Measurements from ENCODE around the gene RASSF7. TPM values are rescaled to one million over a fixed set of nuclear protein-coding genes. Genes with fewer than 3 reads are reported as not detected.
"Not testable (repeated sequence)": the region's sequence is repeated elsewhere in the genome, so short reads cannot be mapped to it uniquely, and the experiment has no call there.

The RASSF7 gene
- total RNA-seq, 2 donors from 2014 or later, result 8.5 to 13.0 TPM

DNA sequence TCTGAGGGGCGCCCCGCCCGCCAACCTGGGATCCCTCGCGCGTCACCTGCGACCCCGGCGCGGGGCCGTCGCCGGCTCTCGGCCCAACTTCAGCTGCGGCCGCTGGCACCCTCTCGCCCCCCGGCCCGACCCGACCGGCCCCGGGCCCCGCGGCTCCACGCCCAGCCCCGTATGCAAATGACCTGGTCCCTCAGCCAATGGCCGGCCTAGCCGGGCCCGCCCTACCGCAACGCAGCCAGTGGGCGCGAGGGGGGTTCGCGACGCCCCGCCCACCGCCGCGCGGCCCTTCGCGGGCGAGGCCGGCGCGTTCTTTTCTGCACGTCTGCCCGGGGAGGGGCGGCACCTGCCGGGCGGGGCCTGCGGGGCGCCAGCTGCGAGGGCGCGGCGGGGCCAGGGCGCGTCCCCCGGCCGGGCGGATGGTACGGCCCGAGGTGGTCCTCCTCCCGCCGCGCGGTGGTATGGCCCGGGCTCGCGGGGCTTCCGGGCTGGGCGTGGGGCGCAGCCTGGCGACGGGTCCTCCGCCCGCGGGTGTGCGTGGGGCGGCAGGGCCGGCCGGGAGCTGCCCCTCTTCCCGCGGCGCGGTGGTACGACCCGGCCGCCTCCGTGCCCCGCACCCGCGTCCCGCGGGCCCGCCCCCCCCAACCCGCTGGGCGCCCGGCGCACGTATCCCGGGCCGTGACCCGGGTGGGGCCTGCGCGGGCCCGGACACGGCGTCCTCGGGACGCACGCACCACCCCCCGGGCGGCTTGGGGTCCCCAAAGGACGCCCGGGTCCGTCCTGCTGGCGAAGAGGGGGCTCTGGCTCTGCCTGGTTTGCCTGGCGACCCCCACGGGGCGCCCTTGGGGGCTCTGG lies 7.8 kb downstream of the RASSF7 start:
- Histone ChIP-seq H3K27ac (peak overlapping the region; percentile 93 to 94), H3K27me3 (no peaks in the 10 kb centered on the region), H3K4me1 (peaks cover 0 to 24% of the 10 kb centered on the region in 2 donors), H3K4me3 (peak overlapping the region; percentile 60 to 74), H3K36me3 (no peaks in the 10 kb centered on the region), H3K9me3 (no peaks in the 10 kb centered on the region)
- TF ChIP-seq, protein P1, sequence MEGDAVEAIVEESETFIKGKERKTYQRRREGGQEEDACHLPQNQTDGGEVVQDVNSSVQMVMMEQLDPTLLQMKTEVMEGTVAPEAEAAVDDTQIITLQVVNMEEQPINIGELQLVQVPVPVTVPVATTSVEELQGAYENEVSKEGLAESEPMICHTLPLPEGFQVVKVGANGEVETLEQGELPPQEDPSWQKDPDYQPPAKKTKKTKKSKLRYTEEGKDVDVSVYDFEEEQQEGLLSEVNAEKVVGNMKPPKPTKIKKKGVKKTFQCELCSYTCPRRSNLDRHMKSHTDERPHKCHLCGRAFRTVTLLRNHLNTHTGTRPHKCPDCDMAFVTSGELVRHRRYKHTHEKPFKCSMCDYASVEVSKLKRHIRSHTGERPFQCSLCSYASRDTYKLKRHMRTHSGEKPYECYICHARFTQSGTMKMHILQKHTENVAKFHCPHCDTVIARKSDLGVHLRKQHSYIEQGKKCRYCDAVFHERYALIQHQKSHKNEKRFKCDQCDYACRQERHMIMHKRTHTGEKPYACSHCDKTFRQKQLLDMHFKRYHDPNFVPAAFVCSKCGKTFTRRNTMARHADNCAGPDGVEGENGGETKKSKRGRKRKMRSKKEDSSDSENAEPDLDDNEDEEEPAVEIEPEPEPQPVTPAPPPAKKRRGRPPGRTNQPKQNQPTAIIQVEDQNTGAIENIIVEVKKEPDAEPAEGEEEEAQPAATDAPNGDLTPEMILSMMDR (IDR thresholded peaks at IDR 0.05), result no peak
- peak; percentile 96 for DNase-seq (ENCODE audit: low spot score)

DNA sequence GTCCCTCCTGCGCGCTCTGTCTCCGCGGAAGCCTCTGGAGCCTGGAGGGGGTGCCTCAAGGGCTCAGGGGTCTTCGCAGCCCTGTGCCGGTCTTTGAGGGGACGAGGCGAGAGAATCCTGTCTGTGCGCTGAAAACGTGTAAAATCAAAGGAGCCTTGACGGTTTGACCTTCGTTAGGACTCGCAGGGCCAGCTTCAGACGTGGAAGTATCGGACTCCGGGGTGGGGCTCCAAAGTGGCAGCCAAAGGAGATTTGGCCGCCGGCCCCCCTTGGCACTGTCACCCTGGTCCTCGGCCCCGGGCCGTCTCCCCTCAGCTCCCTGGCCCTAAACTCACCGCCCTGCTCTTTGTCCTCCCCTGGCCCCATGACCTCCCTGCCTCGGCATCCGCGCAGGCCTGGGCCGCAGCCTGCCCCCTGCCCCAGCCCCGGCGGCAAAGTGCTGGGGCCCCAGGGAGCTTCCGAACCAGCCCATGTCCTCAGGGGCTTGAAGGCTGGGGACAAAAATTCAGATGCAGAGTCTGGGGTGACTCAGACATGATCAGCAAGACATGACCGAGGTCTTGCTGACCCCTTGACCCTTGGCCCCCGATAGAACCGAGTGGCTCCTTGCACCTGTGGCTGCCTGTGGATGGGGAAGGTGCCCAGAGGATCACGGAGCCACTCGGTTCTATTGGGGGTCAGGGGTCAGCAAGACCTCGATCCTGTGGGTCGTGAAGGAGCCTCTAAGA lies 8.6 kb downstream of the RASSF7 start:
- Histone ChIP-seq H3K4me3 (peak overlapping the region; percentile 60 to 74), H3K36me3 (no peaks in the 10 kb centered on the region), H3K27ac (peak overlapping the region; percentile 93 to 94), H3K4me1 (peaks cover 0 to 26% of the 10 kb centered on the region in 2 donors), H3K9me3 (no peaks in the 10 kb centered on the region), H3K27me3 (no peaks in the 10 kb centered on the region)
- TF ChIP-seq, protein P1 (IDR thresholded peaks at IDR 0.05), result no peak
- peak; percentile 67 for DNase-seq (ENCODE audit: low spot score)

DNA sequence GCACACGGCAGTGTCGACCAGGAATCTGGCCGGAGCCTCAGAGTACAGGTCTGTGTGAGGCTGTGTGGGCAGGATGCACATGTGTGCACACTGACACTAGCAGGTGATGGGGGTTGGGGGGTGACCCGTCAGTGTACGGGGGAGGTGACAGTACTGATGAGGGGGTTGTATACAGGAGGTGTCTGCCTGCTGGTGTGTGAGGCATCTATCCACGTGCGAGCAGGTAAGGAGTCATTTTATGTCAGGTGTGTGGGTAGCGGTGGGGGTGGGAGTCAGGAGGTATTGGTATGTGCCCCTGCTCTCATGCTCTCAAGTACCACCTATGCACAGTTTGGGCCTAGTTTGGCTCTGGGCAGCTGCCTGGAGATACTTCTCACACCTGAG lies 11.0 kb downstream of the RASSF7 start:
- Histone ChIP-seq H3K27ac (no peak overlapping the region), H3K36me3 (no peaks in the 10 kb centered on the region), H3K27me3 (no peaks in the 10 kb centered on the region), H3K4me1 (peaks cover 0 to 38% of the 10 kb centered on the region in 2 donors), H3K9me3 (no peaks in the 10 kb centered on the region), H3K4me3 (no peak overlapping the region)
- no peak for DNase-seq (ENCODE audit: low spot score)
- TF ChIP-seq, protein P1 (IDR thresholded peaks at IDR 0.05), result no peak

DNA sequence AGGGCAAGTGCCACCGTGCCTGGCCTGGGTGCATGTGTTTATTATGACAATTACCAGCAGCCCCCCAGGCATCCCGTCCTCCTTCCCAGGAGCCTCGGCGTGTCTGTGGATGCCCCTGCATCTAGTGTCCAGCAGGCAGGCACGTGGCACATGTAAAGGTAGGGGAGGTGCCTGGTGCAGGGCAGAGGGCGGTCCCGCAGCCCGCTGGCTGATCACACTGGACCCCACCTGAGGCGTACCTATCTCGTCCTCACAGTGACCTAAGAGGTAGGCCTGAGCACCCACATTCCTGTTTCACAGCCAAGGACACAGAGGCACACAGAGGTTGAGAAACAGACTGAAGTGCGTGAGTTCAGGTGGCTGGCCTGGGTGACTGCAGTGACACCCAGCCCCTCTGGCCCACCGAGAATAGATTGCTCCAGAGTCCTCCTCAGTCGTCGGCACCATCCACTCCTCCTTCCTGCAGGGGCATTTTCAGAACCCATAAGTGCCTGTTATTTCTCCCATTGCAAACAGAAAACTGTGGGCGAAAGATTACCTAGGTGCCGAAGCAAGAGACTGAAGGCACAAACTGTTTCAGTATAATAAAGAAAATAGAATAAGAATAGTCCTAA lies 12.5 kb downstream of the RASSF7 start:
- no peak overlapping the region for H3K4me3 ChIP-seq
- TF ChIP-seq, protein P1 (IDR thresholded peaks at IDR 0.05), result no peak
- no peaks in the 10 kb centered on the region for H3K9me3 ChIP-seq
- H3K27me3 ChIP-seq, result no peaks in the 10 kb centered on the region
- peaks cover 0 to 41% of the 10 kb centered on the region in 2 donors for H3K4me1 ChIP-seq
- no peak for DNase-seq (ENCODE audit: low spot score)
- H3K27ac ChIP-seq, result no peak overlapping the region
- no peaks in the 10 kb centered on the region for H3K36me3 ChIP-seq

DNA sequence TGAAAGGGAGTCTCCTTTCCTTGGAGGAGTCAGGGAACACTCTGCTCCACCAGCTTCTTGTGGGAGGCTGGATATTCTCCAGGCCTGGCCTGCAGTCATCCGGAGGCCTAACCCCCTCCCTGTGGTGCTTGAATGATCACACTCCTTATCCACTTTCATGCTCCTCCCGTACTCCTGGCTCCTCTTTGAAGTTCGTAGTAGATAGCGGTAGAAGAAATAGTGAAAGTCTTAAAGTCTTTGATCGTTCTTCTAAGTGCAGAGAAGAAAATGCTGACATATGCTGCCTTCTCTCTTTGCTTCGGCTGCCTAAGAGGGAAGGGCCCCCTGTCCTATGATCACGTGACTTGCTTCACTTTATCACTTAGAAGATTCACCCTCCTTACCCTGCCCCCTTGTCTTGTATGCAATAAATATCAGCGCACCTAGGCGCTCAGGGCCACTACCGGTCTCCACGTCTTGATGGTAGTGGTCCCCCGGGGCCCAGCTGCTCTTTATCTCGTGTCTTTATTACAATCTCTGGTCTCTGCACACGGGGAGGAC lies 13.3 kb downstream of the RASSF7 start:
- H3K36me3 ChIP-seq; H3K27ac ChIP-seq; DNase-seq (ENCODE audit: low spot score); H3K27me3 ChIP-seq; H3K9me3 ChIP-seq; H3K4me3 ChIP-seq: not testable (repeated sequence)
- peaks cover 0 to 46% of the 10 kb centered on the region in 2 donors for H3K4me1 ChIP-seq

All from right atrium auricular region (tissue), 2 donors.